ENCODE measurements around the gene CTNNA3. TPM values are rescaled to one million over a fixed set of nuclear protein-coding genes. Genes with fewer than 3 reads are reported as not detected.
A peak's percentile ranks its signal among the peaks of the same experiment; 100 is the strongest.

CTNNA3 gene
- polyA plus RNA-seq, 1 donor, result 4.3 TPM

- DNase-seq, result no peak
Observed at GRCh38 chr10:66214721-66215404, 1481.1 kb downstream of the CTNNA3 start.

- no peak for DNase-seq
Observed at GRCh38 chr10:66209025-66209424, 1487.0 kb downstream of the CTNNA3 start.

GRCh38 chr10:66204838-66205237, 1491.2 kb downstream of the CTNNA3 start:
- DNase-seq, result no peak

GRCh38 chr10:66202101-66202500, 1493.9 kb downstream of the CTNNA3 start:
- DNase-seq, result no peak

- DNase-seq, result no peak
Observed at GRCh38 chr10:66192162-66192831, 1503.7 kb downstream of the CTNNA3 start.

- DNase-seq, result no peak
Observed at GRCh38 chr10:66190413-66190812, 1505.6 kb downstream of the CTNNA3 start.

- DNase-seq, result no peak
Observed at GRCh38 chr10:66189271-66189670, 1506.7 kb downstream of the CTNNA3 start.

GRCh38 chr10:66187053-66187733, 1508.8 kb downstream of the CTNNA3 start:
- no peak for DNase-seq

GRCh38 chr10:66183028-66183427, 1513.0 kb downstream of the CTNNA3 start:
- DNase-seq, result no peak

GRCh38 chr10:66180581-66181318, 1515.2 kb downstream of the CTNNA3 start:
- peak; percentile 70 for DNase-seq

- no peak for DNase-seq
Observed at GRCh38 chr10:66180021-66180420, 1516.0 kb downstream of the CTNNA3 start.

- DNase-seq, result no peak
Observed at GRCh38 chr10:66176772-66177171, 1519.2 kb downstream of the CTNNA3 start.

GRCh38 chr10:66167816-66168215, 1528.2 kb downstream of the CTNNA3 start:
- no peak for DNase-seq

- no peak for DNase-seq
Observed at GRCh38 chr10:66162560-66163143, 1533.3 kb downstream of the CTNNA3 start.

GRCh38 chr10:66151346-66151745, 1544.6 kb downstream of the CTNNA3 start:
- DNase-seq, result no peak

- no peak for DNase-seq
Observed at GRCh38 chr10:66148312-66148711, 1547.7 kb downstream of the CTNNA3 start.

GRCh38 chr10:66144016-66144415, 1552.0 kb downstream of the CTNNA3 start:
- DNase-seq, result no peak

- DNase-seq, result peak; percentile 22
Observed at GRCh38 chr10:66102756-66103155, 1593.2 kb downstream of the CTNNA3 start.

GRCh38 chr10:66098595-66099480, 1597.2 kb downstream of the CTNNA3 start:
- no peak for DNase-seq

GRCh38 chr10:66095610-66096009, 1600.4 kb downstream of the CTNNA3 start:
- no peak for DNase-seq

GRCh38 chr10:66085906-66086305, 1610.1 kb downstream of the CTNNA3 start:
- DNase-seq, result peak; percentile 3
